Measurements from ENCODE around the gene ECI1.
A peak's percentile ranks its signal among the peaks of the same experiment; 100 is the strongest.
"Not testable (repeated sequence)": the region's sequence is repeated elsewhere in the genome, so short reads cannot be mapped to it uniquely, and the experiment has no call there.

ECI1 gene

DNA sequence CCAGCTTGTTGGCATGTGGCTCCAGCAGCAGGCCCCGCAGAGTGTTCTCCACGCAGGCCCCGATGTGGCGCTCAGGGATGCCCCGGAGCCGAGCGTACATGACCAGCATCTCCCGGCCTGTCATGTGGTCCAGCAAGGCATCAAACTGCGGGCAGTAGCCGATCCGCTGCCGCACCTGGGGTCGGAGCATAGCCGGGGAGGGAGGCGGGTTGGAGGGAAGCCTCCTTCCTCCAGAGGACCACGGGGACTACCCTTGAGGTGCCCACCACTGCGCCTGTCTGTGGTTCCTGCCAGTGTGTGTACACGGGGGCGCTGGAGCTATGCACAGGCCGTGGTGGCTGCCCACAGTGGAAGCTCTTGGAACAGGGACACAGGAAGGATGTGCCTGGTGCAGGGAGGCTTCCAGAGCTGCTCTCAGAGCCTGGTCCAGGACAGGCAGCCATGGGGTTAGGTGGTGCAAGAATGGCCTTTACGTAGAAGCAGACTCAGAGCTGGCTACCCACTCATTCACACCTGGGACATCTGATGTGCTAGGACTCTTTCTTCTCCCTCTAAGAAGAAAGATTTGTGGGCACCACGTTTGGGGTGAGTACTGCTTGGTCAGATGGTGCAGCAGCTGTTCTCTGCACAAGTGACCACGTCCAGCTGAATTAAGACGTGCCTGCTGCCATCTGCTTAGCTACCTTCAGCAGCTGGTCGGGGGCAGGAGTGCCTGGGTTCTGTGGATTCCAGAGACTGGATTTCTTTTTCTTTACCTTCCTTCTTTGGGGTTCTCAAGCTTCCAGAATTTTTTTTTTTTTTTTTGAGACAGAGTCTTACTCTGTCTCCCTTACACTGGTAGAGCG lies 27.8 kb upstream of the ECI1 start:
- DNase-seq, result no peak

DNA sequence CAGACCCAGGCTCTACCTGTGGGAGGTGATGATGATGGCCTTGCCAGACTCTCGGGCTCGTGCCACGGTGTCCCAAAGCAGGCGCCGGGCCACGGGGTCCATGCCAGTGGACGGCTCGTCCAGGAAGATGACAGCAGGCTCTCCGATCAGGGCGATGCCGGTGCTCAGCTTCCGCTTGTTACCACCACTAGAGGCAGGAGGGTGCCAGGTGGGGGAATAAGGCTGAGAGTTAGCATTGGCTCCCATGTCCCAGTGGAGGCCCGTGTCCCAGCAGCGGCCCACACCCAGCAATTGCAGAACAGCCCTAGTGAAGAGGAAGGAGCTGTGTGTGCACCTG lies 26.9 kb upstream of the ECI1 start:
- no peak for DNase-seq

DNA sequence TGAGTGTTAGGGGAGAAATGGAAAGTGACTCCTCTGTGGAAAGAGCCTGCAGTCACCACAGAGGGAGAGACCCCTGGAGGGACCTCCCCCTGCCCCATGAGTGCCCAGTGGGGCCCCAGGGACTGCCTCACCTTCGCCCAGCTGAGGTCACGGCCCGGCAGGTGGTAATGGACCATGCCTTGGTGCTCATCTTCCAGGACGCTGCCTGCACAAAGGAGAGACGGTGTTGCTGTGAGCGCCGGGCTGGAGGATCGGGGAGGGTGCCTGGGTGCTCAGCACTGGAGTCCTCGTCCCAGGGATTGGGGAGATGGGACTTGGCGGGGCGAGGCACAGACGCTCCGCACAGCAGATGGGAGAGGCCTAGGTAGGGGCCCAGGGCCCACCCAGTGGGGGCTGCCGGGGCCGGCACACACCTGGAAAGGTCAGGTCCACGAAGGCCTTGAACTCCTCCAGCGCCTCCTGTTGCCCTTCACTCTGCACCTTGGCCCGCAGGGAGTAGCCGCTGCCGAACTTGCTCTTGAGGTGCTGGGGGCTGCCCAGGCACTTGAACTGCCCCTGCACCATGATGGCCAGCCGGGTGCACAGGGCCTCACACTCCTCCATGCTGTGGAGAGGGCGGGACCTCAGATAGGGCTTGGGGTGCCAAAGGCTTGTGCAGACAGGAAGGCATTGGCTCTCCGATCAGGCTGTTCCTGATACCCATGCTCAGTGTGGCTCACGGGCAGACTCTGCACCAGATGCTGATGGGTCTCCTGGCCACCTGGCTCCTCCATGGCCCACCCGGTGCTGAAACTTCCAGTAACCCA lies 26.3 kb upstream of the ECI1 start:
- DNase-seq, result no peak

DNA sequence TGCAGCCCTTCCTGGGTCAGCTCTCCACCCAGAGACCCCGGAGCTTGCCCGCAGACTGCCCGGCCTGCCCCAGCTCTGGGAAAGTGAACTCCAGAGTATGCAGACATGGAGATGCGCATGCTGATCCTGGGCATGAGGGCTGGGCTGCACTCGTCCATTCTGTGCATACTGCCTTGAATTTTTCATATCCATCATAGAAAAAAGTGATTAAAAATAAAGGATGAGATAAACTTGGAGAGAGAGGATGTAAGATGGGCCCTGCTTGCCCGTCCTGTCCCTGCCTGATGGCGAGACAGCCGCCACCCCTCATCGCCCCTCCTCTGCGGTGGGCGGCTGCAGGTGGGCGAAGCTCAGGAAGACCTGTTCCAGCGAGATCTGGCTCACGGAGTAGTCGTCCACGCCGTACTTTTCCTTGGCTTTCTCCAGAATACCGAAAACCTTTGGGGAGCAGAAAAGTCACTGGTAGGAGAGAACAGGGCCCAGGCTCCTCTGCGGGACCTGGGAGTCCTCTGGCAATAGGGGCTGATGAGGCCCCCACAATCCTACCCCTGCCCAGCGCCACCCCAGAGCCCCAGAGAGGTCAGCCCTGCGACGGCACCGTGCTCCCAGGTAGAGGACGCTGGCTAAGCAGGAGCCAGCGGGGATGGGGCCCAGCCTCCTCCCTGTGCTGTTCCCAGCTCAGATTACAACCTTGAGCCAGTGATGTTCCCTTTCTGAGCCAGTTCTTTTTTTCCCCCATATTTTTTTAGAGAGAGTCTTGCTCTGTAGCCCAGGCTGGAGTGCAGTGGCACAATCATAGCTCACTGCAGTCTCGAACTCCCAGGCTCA lies 25.2 kb upstream of the ECI1 start:
- no peak for DNase-seq

DNA sequence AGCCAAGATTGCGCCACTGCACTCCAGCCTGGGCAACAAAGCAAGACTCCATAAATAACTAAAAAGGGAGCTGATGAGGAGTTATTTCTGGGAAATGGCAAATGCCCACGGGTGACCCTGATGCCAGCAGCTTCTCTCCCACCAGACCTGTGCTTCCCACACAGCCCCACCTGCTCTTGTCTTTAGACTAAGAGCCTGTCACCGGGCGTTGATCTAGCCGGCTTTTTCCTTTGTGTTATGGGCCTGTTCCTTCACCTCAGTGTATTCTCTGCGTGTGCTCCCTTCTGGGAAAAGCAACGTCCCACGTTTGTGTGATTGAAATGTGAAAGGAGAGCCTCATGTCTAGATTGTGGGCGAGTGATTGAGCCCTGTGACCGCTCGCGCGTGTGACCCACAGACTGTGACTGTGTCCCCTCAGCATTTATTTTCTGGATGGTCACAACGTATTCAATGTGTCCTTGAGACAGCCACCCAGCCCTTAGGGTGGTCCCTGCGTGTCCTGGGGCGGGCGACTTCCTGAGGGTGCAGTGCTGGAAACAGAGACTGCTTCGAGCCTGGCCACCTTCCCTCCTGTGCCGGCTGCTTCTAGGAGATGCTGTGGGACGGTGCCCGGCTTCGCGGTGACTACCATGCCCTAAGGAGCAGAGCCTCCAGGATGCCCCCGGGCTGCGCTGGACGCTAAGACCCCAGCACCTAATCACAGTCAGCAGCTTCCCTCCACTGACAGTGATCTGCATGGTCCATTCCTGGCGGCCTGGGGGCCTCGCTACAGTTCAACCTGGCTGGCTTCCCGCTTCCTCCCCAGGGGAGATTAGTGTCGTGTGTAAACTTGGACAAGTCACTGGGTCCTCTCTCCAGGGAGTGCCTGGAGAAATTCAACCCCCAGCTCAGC lies 24.3 kb upstream of the ECI1 start:
- no peak for DNase-seq

DNA sequence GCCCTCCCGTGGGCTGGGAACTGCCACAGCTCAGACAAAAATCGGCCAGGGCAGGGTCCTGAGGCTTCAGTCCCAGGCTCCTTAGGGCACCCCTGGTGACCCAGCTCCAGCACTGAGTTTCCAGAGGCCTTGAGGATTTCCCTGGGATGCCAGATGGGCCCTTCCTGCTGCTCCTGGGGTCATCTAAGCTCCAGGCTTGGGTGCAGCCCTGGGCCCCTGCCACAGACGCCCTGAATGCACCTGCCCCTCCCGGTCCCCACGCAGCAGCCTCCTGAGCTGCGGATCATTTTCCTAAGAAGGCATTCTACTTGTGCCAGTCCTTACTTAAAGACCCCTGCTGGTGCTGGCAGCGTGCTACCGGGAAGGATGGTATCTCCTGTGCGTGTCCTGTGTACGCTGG lies 22.5 kb upstream of the ECI1 start:
- DNase-seq, result no peak

DNA sequence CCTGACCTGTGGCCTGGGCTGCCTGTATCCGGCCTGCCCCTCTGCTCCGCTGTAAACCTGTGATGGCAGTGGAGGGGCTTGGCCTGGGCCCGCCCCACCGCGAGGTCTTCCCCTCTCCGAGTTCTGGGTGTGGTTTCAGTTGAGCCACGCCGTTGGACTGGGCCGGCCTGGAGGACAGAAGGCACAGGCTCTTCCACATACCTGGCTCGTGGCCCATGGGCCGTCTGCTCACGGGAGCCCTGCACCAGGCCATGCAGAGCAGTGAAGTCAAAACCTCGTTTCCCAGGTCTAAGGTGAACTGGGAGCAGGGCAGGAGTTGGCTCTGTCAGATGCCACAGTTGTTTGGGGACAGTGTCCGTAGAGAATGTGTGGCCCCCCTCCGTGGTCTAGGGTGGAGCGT lies 22.1 kb upstream of the ECI1 start:
- DNase-seq, result no peak

DNA sequence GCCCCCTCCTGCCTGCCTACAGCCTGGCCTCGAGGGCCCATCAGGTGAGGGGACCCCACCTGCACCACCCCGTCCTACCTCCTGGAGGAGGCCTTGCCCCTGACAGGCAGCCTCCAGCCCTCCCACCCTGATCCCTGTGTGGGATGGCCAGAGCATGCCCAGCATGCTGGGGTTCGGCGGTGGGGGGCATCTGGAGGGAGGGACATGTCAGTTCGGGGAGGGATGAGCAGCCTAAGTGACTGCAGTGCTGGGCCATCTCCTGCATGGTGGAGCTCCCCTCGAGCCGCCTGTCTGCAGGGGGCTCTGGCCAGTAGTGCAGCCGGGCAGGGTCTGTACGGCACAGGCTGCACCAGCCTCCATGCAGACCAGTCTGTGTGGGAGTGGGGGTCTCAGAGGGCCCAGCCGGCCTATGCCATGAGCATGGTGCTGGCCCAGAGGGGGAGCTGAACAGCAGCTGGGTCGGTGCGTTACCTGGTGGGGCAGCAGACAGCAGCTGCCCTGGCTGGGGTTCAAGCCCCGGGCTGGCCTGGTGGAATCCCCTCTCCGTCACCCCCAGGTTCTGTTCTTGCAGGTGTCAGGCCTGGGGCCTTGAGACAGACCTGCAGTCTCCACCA lies 20.6 kb upstream of the ECI1 start:
- DNase-seq, result no peak

DNA sequence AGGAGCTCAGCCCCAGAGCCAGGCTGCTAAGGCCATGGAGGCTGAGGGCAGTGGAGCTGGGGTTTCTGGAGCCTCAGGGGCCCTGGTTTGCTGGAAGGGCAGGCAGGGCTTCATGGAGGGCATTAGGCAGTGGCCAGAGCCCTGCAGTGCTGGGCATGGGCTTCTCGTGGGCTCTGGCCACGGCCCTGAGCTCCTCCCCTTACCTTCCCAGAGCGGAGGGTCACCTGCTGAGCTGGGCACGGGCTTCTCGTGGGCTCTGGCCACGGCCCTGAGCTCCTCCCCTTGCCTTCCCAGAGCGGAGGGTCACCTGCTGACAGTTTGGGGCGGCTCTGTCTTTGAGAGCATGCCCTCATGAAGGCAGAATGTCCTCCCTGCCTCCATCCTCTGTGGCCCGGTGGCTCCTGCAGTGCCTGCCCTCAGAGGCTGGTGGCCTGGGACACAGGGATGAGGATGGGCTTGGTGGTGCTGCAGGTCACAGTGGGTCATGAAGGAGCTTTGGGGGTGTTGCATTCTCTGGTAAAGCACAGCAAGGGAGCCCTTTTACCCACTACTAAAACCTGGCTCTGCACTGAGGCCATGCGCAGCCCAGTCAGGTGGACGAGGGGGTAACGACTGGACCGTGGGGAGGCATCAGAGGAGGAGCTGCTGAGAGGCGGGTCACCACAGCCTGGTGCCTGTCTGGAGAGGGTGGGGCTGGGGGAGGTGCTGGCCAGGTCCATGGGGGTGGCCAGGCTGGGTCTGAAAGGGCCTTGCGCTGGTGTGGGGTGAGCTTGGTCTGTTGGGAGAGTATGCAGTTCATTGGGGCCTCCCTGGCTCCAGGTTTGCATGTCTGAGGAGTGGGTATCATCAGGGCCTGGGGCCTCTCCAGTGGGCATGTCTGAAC lies 19.4 kb upstream of the ECI1 start:
- DNase-seq, result no peak

DNA sequence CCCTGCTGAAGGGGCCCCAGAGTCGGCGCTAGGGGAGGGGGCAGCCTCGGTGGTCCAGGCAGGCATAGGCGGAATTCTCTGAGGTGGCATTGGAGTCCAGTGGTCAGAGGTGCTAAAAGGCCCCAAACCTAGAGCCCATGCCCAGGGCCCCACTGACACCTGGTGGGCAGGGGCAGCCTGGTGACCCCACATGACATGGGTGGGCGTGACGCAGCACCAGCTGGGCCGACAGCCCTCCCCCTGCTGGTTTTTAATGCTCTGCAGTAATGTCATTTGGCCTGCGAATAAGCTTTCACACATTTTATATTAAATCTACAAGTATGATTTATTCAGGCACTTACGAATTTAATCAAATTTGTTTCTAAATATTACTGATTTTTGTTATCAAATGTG lies 18.7 kb upstream of the ECI1 start:
- no peak for DNase-seq

DNA sequence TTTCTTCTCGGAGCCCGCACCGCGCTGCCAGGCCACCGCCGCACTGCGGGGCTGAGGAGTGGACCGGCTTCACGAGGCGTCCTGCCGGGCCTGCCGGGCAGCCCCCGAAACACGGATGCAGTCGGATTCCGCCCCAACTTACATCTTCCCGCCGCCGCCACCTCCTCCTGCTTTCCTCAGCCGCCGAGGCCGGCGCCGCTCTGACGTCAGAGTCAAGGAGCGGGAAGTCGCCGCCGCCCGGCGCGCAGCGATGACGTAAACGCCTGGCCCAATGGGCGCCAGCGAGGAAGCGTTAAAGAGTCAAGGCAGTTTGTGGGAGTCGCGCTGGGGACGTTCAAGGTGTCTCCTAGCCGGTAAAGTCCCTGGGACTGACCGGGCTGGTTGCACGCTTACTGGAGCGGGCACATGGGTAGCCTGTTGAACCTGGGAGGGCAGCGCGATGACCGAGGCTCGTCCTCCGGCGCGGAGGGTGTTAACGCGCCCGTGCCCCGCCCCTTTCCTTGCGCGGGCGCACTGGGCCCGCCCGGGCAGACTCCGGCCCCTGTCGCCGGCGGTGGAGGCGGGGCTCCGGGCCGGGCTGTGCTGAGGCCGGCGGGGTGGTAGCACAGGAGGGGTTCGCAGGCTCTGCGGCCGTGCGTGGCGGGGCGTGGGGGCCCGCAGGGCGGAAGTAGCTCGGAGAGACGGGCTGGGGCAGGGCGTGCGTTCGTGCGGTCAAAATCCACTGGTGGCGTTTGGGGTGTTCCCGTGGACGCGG lies 16.7 kb upstream of the ECI1 start, which contains the start of gene RNPS1:
TSS of gene RNPS1 (minus strand) at position 214 of the 754 bp plus-strand sequence. CDS start 3,483 bp downstream, outside the sequence.
- peak; percentile 96 for DNase-seq

DNA sequence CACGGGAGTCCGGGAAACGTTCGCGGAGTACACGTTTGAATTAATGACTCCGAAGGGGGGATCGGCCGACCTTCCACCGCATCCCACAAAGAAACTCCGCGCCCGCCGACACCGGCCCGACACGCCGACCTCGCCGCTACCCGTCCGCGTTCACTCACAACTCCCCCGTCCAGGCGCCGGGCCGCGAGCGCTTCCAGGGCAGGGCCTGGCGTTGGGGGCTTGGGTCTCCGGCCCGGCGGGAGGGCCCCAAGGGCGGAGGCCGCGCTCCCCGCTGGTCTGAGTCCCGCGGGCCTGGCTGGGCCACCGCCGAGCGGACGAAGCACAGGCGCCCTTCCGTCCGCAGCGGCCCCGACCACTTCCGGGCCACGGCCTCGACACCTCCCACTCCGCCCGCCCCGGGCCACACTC lies 16.1 kb upstream of the ECI1 start:
- not testable (repeated sequence) for DNase-seq

DNA sequence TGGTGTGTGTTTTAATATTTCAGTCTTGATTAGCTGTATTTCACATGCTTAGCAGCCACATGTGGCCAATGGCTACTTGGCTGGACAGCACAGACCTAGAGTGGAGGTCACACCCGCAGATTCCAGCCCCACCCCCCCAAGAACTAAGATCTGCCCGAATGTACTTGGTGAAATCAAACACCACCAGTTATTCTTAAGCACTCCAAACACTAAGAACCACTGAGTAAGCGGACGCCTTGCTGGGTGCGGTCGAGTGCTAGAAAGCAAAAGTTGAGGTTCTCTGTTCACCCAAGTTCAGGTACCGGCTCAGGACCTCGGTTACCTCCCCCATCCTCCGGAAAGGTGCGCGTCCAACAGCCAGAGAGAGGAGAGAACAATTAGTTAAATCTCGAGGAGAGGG lies 15.5 kb upstream of the ECI1 start:
- not testable (repeated sequence) for DNase-seq

DNA sequence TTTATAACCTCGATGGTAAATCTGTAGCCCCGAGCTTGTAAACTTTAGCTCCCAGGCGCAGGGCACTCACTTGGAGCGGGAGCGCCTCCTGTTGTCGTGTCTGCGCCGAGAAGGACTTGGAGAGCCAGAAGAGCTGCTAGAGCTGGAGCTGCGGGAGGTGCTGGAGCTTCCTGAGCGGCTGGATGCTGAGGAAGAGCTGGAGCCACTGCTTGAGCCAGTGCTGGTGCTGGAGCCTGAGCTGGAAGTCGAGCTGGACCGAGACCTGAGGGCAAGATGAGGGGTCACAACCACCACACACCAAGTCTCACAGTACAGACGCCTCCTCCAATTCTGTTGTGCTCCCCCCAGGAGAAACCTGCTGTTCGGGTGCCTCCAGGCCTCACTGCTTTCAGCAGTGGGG lies 11.6 kb upstream of the ECI1 start:
- DNase-seq, result not testable (repeated sequence)

DNA sequence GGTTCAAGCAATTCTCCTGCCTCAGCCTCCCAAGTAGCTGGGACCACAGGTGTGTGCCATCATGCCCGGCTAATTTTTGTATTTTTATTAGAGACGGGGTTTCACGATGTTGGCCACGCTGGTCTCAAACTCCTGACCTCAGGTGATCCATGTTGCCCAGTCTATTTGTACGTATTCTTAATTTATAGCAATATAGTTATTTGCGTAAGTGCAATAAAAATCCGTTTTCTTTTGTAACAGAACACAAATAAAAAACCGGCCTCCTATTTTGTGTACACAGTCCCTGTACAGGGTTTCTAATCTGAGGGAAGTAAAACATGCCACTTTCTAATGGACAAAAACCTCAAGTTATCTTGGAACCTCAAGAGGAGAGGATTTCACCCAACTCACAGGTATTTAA lies 8.9 kb upstream of the ECI1 start:
- DNase-seq, result no peak

DNA sequence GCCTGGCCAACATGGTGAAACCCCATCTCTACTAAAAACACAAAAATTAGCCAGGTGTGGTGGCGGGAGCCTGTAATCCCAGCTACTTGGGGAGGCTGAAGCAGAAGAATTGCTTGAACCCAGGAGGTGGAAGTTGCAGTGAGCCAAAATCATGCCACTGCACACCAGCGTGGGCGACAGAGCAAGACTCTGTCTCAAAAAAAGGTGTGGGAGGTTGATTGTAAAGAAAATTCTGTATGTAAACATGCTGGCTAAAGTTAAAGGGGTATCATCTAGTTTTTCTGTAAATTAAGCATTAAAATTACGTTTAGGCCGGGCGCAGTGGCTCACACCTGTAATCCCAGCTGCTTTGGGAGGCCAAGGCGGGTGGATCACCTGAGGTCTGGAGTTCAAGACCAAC lies 7.1 kb upstream of the ECI1 start:
- not testable (repeated sequence) for DNase-seq

DNA sequence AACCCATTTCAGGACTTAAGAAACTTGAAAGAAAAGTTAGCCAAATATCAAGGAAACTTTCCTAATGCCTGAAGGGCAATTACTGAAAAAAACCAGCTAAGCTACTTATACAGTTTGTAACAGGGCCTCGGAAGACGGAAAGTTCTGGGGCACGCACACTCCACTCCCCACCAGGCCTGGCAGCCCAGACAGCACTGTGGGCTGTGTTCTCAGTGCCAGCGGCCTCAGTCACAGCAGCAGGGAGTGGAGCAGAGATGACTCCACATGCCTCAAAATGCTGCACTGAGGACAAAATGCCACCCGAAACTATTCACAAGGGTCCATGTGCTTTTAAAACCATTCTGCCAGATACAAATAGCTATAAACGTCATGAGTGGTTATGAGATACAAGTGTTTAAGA lies 6.3 kb upstream of the ECI1 start:
- DNase-seq, result no peak

DNA sequence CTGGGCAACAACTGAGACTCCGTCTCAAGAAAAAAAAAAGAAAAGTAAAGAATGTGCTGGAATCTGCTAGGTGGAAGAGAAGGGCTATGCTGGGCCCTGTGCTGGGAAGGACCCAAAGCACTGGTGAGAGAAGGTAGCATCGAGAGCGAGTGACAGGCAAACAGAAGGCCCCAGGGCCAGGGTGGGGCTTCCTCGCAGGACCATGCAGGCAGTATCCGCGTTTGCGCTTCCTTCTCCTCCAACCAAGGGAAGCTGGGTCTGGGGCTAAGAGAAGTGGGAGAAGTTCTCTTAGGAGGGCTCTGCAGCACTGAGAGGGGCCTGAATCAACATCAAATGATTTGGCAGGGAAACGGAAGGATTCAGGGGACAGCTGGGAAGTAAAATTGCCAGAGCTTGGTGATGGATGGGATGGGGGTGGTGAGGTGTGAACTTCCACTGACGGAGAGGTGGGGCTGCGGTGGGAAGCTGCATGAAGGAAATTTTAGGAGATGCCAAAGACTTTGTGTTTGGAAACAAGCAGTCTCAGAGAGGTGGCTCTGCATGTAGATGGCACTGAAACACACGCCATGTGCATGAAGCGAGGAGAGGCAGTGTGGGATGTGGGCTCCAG lies 5.2 kb upstream of the ECI1 start:
- no peak for DNase-seq

DNA sequence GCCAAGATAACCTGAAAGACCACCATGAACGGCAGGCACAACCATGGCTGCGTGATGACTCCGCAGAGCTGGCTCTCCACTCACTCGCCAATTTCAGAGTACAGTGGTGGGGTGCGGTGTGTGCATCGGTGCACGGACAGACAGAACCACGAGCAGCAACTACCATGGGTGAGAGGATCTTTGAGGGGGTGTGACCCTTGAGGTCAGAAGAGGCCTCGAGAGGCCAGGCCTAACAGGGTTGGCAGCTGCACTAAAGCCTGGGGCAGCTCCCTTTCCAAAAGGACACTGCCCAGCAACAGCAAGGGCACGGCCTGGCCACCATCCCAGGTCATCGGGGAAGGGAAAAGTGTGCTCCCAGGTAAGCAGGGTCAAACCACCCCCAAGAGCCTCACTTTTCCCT lies 1.9 kb upstream of the ECI1 start:
- no peak for DNase-seq
